MM.1S (cell line): ENCODE results near the gene COPZ2.
"Not testable (repeated sequence)": the region's sequence is repeated elsewhere in the genome, so short reads cannot be mapped to it uniquely, and the experiment has no call there.

Experiments
- DNase-seq: peaks from one replicate; pipeline ENCODE4 v3.0.0-alpha.2; 2015
- H2AFZ ChIP-seq: fragments of 300-600 bp; sonication (generic); 2 replicates; pipeline ENCODE4 v1.6.0; 2016; ENCODE audit warnings: antibody characterized with exemption, low read length
- H3F3A ChIP-seq: fragments of 300-600 bp; sonication (generic); 2 replicates; pipeline ENCODE4 v1.6.1; 2016; ENCODE audit warnings: mild to moderate bottlenecking, antibody characterized with exemption, low read length, moderate library complexity, mixed read lengths; ENCODE audit not compliant: insufficient read depth
- H3K27ac ChIP-seq: fragments of 300-600 bp; sonication (generic); 2 replicates; pipeline ENCODE4 v1.5.1; 2016; ENCODE audit warnings: mild to moderate bottlenecking, low read length
- H3K27me3 ChIP-seq: fragments of 300-600 bp; sonication (generic); replicated peaks from 2 replicates; pipeline ENCODE4 v1.6.0; 2016; ENCODE audit warnings: low read length; ENCODE audit not compliant: insufficient read depth
- H3K36me3 ChIP-seq: fragments of 300-600 bp; sonication (generic); replicated peaks from 2 replicates; pipeline ENCODE4 v1.6.1; 2016; ENCODE audit warnings: mild to moderate bottlenecking, low read length, mixed read lengths; ENCODE audit not compliant: insufficient read depth
- H3K4me1 ChIP-seq: fragments of 300-600 bp; sonication (generic); 2 replicates; pipeline ENCODE4 v1.6.1; 2016; ENCODE audit warnings: low read length, mixed read lengths
- H3K4me2 ChIP-seq: fragments of 300-600 bp; sonication (generic); 2 replicates; pipeline ENCODE4 v1.6.0; 2016; ENCODE audit warnings: low read depth, low read length
- H3K4me3 ChIP-seq: fragments of 300-600 bp; sonication (generic); 2 replicates; pipeline ENCODE4 v1.5.1; 2016; ENCODE audit warnings: low read length, mixed read lengths
- H3K79me2 ChIP-seq: fragments of 300-600 bp; sonication (generic); 2 replicates; pipeline ENCODE4 v1.6.1; 2016; ENCODE audit warnings: mixed run types, low read length, mixed read lengths
- H3K9ac ChIP-seq: fragments of 300-600 bp; sonication (generic); 2 replicates; pipeline ENCODE4 v1.6.1; 2016; ENCODE audit warnings: low read length, mixed read lengths
- H3K9me2 ChIP-seq: fragments of 300-600 bp; sonication (generic); replicated peaks from 2 replicates; pipeline ENCODE4 v1.6.1; 2016; ENCODE audit warnings: mild to moderate bottlenecking, low read length, mixed read lengths; ENCODE audit not compliant: insufficient read depth
- H3K9me3 ChIP-seq: fragments of 300-600 bp; sonication (generic); replicated peaks from 2 replicates; pipeline ENCODE4 v1.6.1; 2016; ENCODE audit warnings: mild to moderate bottlenecking, low read length, mixed read lengths; ENCODE audit not compliant: insufficient read depth
- H4K20me1 ChIP-seq: fragments of 300-600 bp; sonication (generic); 2 replicates; pipeline ENCODE4 v1.6.1; 2016; ENCODE audit warnings: mild to moderate bottlenecking, low read length, moderate library complexity, mixed read lengths; ENCODE audit not compliant: insufficient read depth
- CTCF ChIP-seq: fragments of 300-600 bp; sonication (generic); IDR thresholded peaks from 2 replicates; pipeline ENCODE4 v1.5.1; 2016; ENCODE audit warnings: antibody characterized with exemption, low read length, mixed read lengths
- EZH2 ChIP-seq: fragments of 300-600 bp; sonication (generic); optimal IDR thresholded peaks from 2 replicates; pipeline ENCODE3; 2017; ENCODE audit warnings: low read depth, mild to moderate bottlenecking, antibody characterized with exemption, low read length, mixed read lengths
- EZH2phosphoT487 ChIP-seq: fragments of 300-600 bp; sonication (generic); IDR thresholded peaks from 2 replicates; pipeline ENCODE4 v1.6.1; 2018; ENCODE audit warnings: antibody characterized with exemption, low read length

COPZ2 gene

GRCh38 chr17:47989159-47989558, 48.4 kb downstream of the COPZ2 start:
- H2AFZ ChIP-seq, result no peak overlapping the region
- H3K9me3 ChIP-seq, result no peaks in the 10 kb centered on the region
- no peaks in the 10 kb centered on the region for H3K36me3 ChIP-seq
- peak overlapping the region; percentile 3; the same call in 1 of the 2 replicates for H3K27ac ChIP-seq
- peaks cover 12% of the 10 kb centered on the region for H3F3A ChIP-seq
- H3K9ac ChIP-seq, result no peak overlapping the region
- H3K4me1 ChIP-seq, result peaks cover 25% of the 10 kb centered on the region
- no peak overlapping the region for H3K4me3 ChIP-seq
- no peak for TF ChIP-seq EZH2
- TF ChIP-seq CTCF, result no peak
- no peak for TF ChIP-seq EZH2phosphoT487
- H3K79me2 ChIP-seq, result no peaks in the 10 kb centered on the region
- H4K20me1 ChIP-seq, result no peaks in the 10 kb centered on the region
- H3K27me3 ChIP-seq, result no peaks in the 10 kb centered on the region
- peak overlapping the region; percentile 20 for H3K4me2 ChIP-seq
- no peak for DNase-seq
- H3K9me2 ChIP-seq, result no peaks in the 10 kb centered on the region

GRCh38 chr17:47988445-47988844, 49.2 kb downstream of the COPZ2 start:
- not testable (repeated sequence) for H3K4me3 ChIP-seq, H3K27me3 ChIP-seq, H3K9me2 ChIP-seq, H3K79me2 ChIP-seq, H3K36me3 ChIP-seq, H3K27ac ChIP-seq, H2AFZ ChIP-seq, H3K9me3 ChIP-seq, DNase-seq, H3K4me2 ChIP-seq, H4K20me1 ChIP-seq, H3K9ac ChIP-seq
- Histone ChIP-seq H3F3A (peaks cover 12% of the 10 kb centered on the region), H3K4me1 (peaks cover 25% of the 10 kb centered on the region)

- no peaks in the 10 kb centered on the region for H4K20me1 ChIP-seq
- DNase-seq, result no peak
- H3K9ac ChIP-seq, result no peak overlapping the region
- H3F3A ChIP-seq, result peaks cover 12% of the 10 kb centered on the region
- H3K27me3 ChIP-seq, result no peaks in the 10 kb centered on the region
- no peak for TF ChIP-seq CTCF
- TF ChIP-seq EZH2phosphoT487, result no peak
- TF ChIP-seq EZH2, result no peak
- H3K27ac ChIP-seq, result no peak overlapping the region
- H3K36me3 ChIP-seq, result no peaks in the 10 kb centered on the region
- no peaks in the 10 kb centered on the region for H3K9me2 ChIP-seq
- H3K79me2 ChIP-seq, result no peaks in the 10 kb centered on the region
- H2AFZ ChIP-seq, result no peak overlapping the region
- no peaks in the 10 kb centered on the region for H3K9me3 ChIP-seq
- no peak overlapping the region for H3K4me3 ChIP-seq
- peaks cover 25% of the 10 kb centered on the region for H3K4me1 ChIP-seq
- H3K4me2 ChIP-seq, result no peak overlapping the region
Observed at GRCh38 chr17:47987240-47987835, 50.3 kb downstream of the COPZ2 start.

- no peak overlapping the region for H3K27ac ChIP-seq
- no peak overlapping the region for H3K9ac ChIP-seq
- H3K4me2 ChIP-seq, result no peak overlapping the region
- no peaks in the 10 kb centered on the region for H3K9me3 ChIP-seq
- no peaks in the 10 kb centered on the region for H3K79me2 ChIP-seq
- H3K9me2 ChIP-seq, result no peaks in the 10 kb centered on the region
- H2AFZ ChIP-seq, result no peak overlapping the region
- peaks cover 12% of the 10 kb centered on the region for H3F3A ChIP-seq
- H3K4me3 ChIP-seq, result no peak overlapping the region
- no peak for DNase-seq
- H3K4me1 ChIP-seq, result peaks cover 25% of the 10 kb centered on the region
- no peaks in the 10 kb centered on the region for H4K20me1 ChIP-seq
- no peaks in the 10 kb centered on the region for H3K27me3 ChIP-seq
- TF ChIP-seq EZH2 (no peak), EZH2phosphoT487 (no peak), CTCF (no peak)
- H3K36me3 ChIP-seq, result no peaks in the 10 kb centered on the region
Observed at GRCh38 chr17:47986520-47986919, 51.1 kb downstream of the COPZ2 start.
